Measurements from ENCODE around the gene MUC4. TPM values are rescaled to one million over a fixed set of nuclear protein-coding genes. Genes with fewer than 3 reads are reported as not detected.
"Not testable (repeated sequence)": the region's sequence is repeated elsewhere in the genome, so short reads cannot be mapped to it uniquely, and the experiment has no call there.

Gene MUC4
- total RNA-seq, 1 experiment from 2014 or later: not detected

DNA sequence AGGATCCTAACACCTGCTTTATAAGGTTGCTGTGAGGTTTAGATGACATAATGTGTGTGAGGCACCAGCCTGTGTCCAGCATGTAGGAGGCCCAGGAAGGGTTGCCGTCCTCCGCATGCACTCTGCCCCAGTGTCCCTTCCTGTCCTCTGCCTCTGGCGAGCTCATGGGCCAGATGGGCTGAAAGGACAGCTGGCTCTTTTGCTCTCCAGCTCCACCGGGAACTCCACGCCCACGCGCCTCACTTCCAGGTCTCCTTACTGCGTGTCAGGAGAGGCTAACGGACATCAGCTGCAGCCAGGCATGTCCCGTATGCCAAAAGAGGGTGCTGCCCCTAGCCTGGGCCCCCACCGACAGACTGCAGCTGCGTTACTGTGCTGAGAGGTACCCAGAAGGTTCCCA lies 78.8 kb downstream of the MUC4 start:
- no peak overlapping the region for H2AFZ ChIP-seq (ENCODE audit: low read length)
- H3K4me1 ChIP-seq (ENCODE audit: low read length): peaks cover 1% of the 10 kb centered on the region
- H3K9ac ChIP-seq (ENCODE audit: low read length): no peak overlapping the region
- no peak overlapping the region for H3K4me3 ChIP-seq (ENCODE audit: low read length)
- no peaks in the 10 kb centered on the region for H3K9me3 ChIP-seq (ENCODE audit: low read length)
- DNase-seq: no peak
- no peaks in the 10 kb centered on the region for H3K36me3 ChIP-seq (ENCODE audit: insufficient read depth, low read length)
- H4K20me1 ChIP-seq (ENCODE audit: insufficient read depth, low read depth, low read length): no peaks in the 10 kb centered on the region
- no peaks in the 10 kb centered on the region for H3K27me3 ChIP-seq (ENCODE audit: low read length)
- no peaks in the 10 kb centered on the region for H3K79me2 ChIP-seq (ENCODE audit: low read length)
- no peak overlapping the region for H3K27ac ChIP-seq (ENCODE audit: low read length)
- no peak overlapping the region for H3K4me2 ChIP-seq (ENCODE audit: low read depth, low read length, poor library complexity, severe bottlenecking)
- H3K9me2 ChIP-seq (replicated peaks; ENCODE audit: insufficient read depth, low read length): no peaks in the 10 kb centered on the region

DNA sequence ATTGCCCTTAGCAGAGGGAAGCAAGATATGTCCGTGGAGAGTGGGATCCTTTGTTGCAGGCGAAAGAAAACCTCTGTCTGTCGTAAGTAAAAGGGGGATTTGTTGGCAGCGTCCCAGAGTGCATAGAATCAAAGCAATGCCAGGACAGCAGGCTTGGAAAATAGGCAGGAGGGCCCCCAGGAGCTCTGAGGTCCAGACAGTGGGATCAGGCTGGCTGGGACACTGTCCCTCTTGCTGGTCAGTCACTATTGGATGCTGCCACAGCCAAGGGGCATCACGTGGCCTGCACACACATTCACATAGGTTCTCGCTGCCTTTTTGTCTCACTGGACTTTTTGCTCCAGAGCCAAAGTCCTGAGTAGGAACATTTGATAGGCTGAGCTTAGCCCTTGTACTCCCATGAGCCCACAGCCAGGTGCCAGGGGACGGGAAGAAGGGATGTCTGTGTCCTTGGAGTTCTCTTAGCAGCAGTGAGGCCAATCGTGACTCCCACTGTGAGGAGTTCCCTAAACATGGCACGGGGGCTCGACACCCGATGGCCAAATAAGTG lies 80.3 kb downstream of the MUC4 start:
- H3K4me1 ChIP-seq (ENCODE audit: low read length): peaks cover 9% of the 10 kb centered on the region
- no peak for DNase-seq
- no peaks in the 10 kb centered on the region for H4K20me1 ChIP-seq (ENCODE audit: insufficient read depth, low read depth, low read length)
- H3K9me2 ChIP-seq (replicated peaks; ENCODE audit: insufficient read depth, low read length): no peaks in the 10 kb centered on the region
- no peak overlapping the region for H3K9ac ChIP-seq (ENCODE audit: low read length)
- H3K9me3 ChIP-seq (ENCODE audit: low read length): no peaks in the 10 kb centered on the region
- no peak overlapping the region for H3K27ac ChIP-seq (ENCODE audit: low read length)
- H2AFZ ChIP-seq (ENCODE audit: low read length): no peak overlapping the region
- H3K4me2 ChIP-seq (ENCODE audit: low read depth, low read length, poor library complexity, severe bottlenecking): no peak overlapping the region
- no peak overlapping the region for H3K4me3 ChIP-seq (ENCODE audit: low read length)
- no peaks in the 10 kb centered on the region for H3K36me3 ChIP-seq (ENCODE audit: insufficient read depth, low read length)
- H3K79me2 ChIP-seq (ENCODE audit: low read length): no peaks in the 10 kb centered on the region
- no peaks in the 10 kb centered on the region for H3K27me3 ChIP-seq (ENCODE audit: low read length)

DNA sequence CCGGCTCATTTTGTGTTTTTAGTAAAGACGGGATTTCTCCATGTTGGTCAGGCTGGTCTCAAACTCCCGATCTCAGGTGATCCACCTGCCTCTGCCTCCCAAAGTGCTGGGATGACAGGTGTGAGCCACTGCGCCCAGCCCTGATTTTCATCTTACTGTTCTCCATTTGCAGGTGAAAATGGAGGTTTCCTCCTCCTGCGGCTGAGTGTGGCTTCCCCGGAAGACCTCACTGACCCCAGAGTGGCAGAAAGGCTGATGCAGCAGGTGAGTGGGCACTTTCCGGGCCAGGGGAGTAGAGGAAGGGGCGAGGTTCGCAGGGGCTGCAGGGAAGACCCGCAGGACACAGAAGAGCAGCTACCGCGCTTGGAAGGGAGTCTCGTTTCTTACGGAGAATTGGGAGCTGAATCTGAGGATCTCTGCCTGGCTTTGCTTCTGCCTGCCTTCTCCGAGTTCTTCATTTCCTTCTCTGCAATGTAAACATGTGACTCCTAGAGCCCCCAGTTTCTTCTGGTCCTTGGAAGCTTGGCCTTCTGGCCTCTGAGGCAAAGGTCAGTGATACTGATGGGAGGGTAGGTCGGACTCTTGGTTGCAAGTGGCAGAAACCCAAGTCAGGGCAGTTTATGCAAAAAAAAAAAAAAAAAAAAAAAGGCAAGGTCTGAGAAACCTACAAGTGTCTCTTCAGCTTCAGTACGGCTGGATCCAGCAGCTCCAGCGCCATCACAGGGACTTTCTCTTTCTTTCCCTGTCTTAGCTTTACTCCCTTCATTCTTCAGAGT lies 82.1 kb downstream of the MUC4 start:
- Histone ChIP-seq H3K27ac (ENCODE audit: low read length) (no peak overlapping the region), H3K9ac (ENCODE audit: low read length) (no peak overlapping the region), H3K9me2 (replicated peaks; ENCODE audit: insufficient read depth, low read length) (no peaks in the 10 kb centered on the region), H3K4me3 (ENCODE audit: low read length) (no peak overlapping the region), H3K4me2 (ENCODE audit: low read depth, low read length, poor library complexity, severe bottlenecking) (no peak overlapping the region), H3K4me1 (ENCODE audit: low read length) (peaks cover 9% of the 10 kb centered on the region), H4K20me1 (ENCODE audit: insufficient read depth, low read depth, low read length) (no peaks in the 10 kb centered on the region), H3K9me3 (ENCODE audit: low read length) (no peaks in the 10 kb centered on the region), H3K36me3 (ENCODE audit: insufficient read depth, low read length) (no peaks in the 10 kb centered on the region), H3K27me3 (ENCODE audit: low read length) (no peaks in the 10 kb centered on the region), H2AFZ (ENCODE audit: low read length) (no peak overlapping the region), H3K79me2 (ENCODE audit: low read length) (no peaks in the 10 kb centered on the region)
- no peak for DNase-seq

DNA sequence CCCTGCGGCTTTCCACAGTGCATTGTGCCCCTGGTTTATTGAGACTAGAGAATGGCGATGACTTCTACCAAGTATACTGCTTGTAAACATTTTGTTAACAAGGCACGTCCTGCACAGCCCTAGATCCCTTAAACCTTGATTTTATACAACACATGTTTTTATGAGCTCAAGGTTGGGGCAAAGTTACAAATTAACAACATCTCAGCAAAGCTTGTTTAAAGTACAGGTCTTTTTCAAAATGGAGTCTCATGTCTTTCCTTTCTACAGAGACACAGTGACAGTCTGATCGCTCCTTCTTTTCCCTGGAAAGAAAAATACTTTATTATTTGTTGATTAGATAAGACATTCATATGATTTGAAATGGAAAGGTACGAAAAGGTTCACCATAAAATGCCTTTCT lies 82.9 kb downstream of the MUC4 start:
- not testable (repeated sequence) for DNase-seq; H3K9ac ChIP-seq (ENCODE audit: low read length); H2AFZ ChIP-seq (ENCODE audit: low read length); H3K9me2 ChIP-seq (replicated peaks; ENCODE audit: insufficient read depth, low read length); H3K9me3 ChIP-seq (ENCODE audit: low read length); H3K27ac ChIP-seq (ENCODE audit: low read length); H3K4me2 ChIP-seq (ENCODE audit: low read depth, low read length, poor library complexity, severe bottlenecking); H3K4me1 ChIP-seq (ENCODE audit: low read length); H3K4me3 ChIP-seq (ENCODE audit: low read length); H3K79me2 ChIP-seq (ENCODE audit: low read length); H4K20me1 ChIP-seq (ENCODE audit: insufficient read depth, low read depth, low read length); H3K36me3 ChIP-seq (ENCODE audit: insufficient read depth, low read length); H3K27me3 ChIP-seq (ENCODE audit: low read length)

DNA sequence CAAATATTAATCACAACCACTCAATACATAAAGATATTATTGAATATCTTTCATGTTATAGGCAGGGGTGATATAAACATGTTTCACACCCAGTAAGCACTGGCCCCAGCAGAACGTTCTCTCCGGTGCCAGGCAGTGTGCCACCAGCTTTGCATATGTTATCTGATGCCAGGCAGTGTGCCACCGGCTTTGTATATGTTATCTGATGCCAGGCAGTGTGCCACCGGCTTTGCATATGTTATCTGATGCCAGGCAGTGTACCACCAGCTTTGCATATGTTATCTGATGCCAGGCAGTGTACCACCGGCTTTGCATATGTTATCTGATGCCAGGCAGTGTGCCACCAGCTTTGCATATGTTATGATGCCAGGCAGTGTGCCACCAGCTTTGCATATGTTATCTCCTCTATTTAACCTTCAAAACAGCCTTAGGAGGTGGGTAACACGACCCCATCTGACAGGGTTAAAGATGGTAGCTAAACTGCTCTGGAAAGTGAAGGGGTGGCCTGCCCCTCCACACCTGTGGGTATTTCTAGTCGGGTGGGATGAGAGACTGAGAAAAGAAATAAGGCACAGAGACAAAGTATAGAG lies 84.0 kb downstream of the MUC4 start:
- no peaks in the 10 kb centered on the region for H3K27me3 ChIP-seq (ENCODE audit: low read length)
- DNase-seq: peak; percentile 60
- H3K4me1 ChIP-seq (ENCODE audit: low read length): peaks cover 9% of the 10 kb centered on the region
- H3K4me3 ChIP-seq (ENCODE audit: low read length): no peak overlapping the region
- H2AFZ ChIP-seq (ENCODE audit: low read length): no peak overlapping the region
- no peaks in the 10 kb centered on the region for H4K20me1 ChIP-seq (ENCODE audit: insufficient read depth, low read depth, low read length)
- H3K9me2 ChIP-seq (replicated peaks; ENCODE audit: insufficient read depth, low read length): no peaks in the 10 kb centered on the region
- peak overlapping the region; percentile 4 for H3K4me2 ChIP-seq (ENCODE audit: low read depth, low read length, poor library complexity, severe bottlenecking)
- no peaks in the 10 kb centered on the region for H3K79me2 ChIP-seq (ENCODE audit: low read length)
- no peak overlapping the region for H3K27ac ChIP-seq (ENCODE audit: low read length)
- H3K9ac ChIP-seq (ENCODE audit: low read length): no peak overlapping the region
- no peaks in the 10 kb centered on the region for H3K9me3 ChIP-seq (ENCODE audit: low read length)
- no peaks in the 10 kb centered on the region for H3K36me3 ChIP-seq (ENCODE audit: insufficient read depth, low read length)

DNA sequence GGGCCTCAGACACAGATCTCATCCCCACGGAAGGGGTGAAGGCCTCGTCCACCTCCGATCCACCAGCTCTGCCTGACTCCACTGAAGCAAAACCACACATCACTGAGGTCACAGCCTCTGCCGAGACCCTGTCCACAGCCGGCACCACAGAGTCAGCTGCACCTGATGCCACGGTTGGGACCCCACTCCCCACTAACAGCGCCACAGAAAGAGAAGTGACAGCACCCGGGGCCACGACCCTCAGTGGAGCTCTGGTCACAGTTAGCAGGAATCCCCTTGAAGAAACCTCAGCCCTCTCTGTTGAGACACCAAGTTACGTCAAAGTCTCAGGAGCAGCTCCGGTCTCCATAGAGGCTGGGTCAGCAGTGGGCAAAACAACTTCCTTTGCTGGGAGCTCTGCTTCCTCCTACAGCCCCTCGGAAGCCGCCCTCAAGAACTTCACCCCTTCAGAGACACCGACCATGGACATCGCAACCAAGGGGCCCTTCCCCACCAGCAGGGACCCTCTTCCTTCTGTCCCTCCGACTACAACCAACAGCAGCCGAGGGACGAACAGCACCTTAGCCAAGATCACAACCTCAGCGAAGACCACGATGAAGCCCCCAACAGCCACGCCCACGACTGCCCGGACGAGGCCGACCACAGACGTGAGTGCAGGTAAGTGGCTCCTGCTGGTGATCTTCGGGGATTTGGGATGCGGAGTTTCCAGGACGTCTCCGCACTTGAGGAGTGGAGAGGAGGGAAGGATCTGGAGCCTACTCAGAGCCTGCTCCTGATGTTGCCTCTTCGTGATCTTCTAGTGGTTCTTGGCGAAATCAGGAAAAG lies 85.6 kb downstream of the MUC4 start:
- H4K20me1 ChIP-seq (ENCODE audit: insufficient read depth, low read depth, low read length); H3K36me3 ChIP-seq (ENCODE audit: insufficient read depth, low read length); H3K4me3 ChIP-seq (ENCODE audit: low read length); DNase-seq; H3K4me1 ChIP-seq (ENCODE audit: low read length); H3K4me2 ChIP-seq (ENCODE audit: low read depth, low read length, poor library complexity, severe bottlenecking); H3K9me2 ChIP-seq (replicated peaks; ENCODE audit: insufficient read depth, low read length); H3K9ac ChIP-seq (ENCODE audit: low read length); H3K9me3 ChIP-seq (ENCODE audit: low read length); H3K27ac ChIP-seq (ENCODE audit: low read length); H3K27me3 ChIP-seq (ENCODE audit: low read length); H2AFZ ChIP-seq (ENCODE audit: low read length); H3K79me2 ChIP-seq (ENCODE audit: low read length): not testable (repeated sequence)

DNA sequence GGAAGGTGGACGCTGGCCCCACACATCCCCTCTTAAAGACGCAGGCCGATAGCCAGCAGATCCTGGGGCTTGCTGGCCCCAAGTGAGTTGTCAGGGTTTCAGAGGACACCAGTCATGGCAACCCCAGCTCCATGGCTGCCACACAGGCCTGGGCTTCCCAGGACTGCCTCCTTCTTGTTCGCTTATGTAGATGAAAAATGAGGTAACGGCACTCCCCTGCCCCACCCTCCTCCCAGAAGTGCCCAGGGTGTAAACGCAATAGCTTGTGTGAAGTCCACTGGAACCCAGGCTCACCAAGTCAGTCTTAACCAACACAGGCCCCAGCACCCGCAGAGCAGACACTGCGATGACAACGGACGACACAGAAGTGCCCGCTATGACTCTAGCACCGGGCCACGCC lies 87.4 kb downstream of the MUC4 start:
- not testable (repeated sequence) for H4K20me1 ChIP-seq (ENCODE audit: insufficient read depth, low read depth, low read length); H3K9ac ChIP-seq (ENCODE audit: low read length); DNase-seq; H3K4me3 ChIP-seq (ENCODE audit: low read length); H3K4me2 ChIP-seq (ENCODE audit: low read depth, low read length, poor library complexity, severe bottlenecking); H3K36me3 ChIP-seq (ENCODE audit: insufficient read depth, low read length); H3K27me3 ChIP-seq (ENCODE audit: low read length); H3K27ac ChIP-seq (ENCODE audit: low read length); H3K9me2 ChIP-seq (replicated peaks; ENCODE audit: insufficient read depth, low read length); H3K4me1 ChIP-seq (ENCODE audit: low read length); H3K79me2 ChIP-seq (ENCODE audit: low read length); H3K9me3 ChIP-seq (ENCODE audit: low read length); H2AFZ ChIP-seq (ENCODE audit: low read length)

DNA sequence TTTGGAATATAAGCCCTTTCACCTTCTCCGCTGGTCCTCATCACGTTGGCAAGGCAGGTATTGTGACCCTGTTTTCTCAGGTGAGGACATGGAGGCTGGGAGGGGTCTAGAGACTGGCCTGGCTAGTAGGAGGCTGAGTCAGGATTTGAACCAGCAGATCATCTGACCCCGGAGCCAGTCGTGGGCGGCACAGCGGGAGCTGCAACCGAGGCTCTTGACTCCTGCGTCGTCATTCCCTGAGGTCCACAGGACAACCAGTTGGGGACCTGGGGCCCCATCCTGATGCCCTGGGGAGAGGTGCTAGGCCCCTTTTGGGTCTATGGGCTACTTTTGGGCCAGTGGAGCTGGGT lies 88.8 kb downstream of the MUC4 start:
- H3K79me2 ChIP-seq (ENCODE audit: low read length); H3K27me3 ChIP-seq (ENCODE audit: low read length); H3K27ac ChIP-seq (ENCODE audit: low read length); H4K20me1 ChIP-seq (ENCODE audit: insufficient read depth, low read depth, low read length); H3K9ac ChIP-seq (ENCODE audit: low read length); H3K4me3 ChIP-seq (ENCODE audit: low read length); H3K4me2 ChIP-seq (ENCODE audit: low read depth, low read length, poor library complexity, severe bottlenecking); H3K4me1 ChIP-seq (ENCODE audit: low read length); H3K36me3 ChIP-seq (ENCODE audit: insufficient read depth, low read length); H3K9me3 ChIP-seq (ENCODE audit: low read length); H2AFZ ChIP-seq (ENCODE audit: low read length); H3K9me2 ChIP-seq (replicated peaks; ENCODE audit: insufficient read depth, low read length); DNase-seq: not testable (repeated sequence)

Data from Karpas-422 (cell line).